Germinal center (tissue), 1 donor: ENCODE measurements around the gene SCP2.

ENCODE experiments used
- DNase-seq: peaks from one replicate; pipeline ENCODE4 v3.0.0; 2012; ENCODE audit warnings: mixed read lengths, low spot score

Gene SCP2, protein sequence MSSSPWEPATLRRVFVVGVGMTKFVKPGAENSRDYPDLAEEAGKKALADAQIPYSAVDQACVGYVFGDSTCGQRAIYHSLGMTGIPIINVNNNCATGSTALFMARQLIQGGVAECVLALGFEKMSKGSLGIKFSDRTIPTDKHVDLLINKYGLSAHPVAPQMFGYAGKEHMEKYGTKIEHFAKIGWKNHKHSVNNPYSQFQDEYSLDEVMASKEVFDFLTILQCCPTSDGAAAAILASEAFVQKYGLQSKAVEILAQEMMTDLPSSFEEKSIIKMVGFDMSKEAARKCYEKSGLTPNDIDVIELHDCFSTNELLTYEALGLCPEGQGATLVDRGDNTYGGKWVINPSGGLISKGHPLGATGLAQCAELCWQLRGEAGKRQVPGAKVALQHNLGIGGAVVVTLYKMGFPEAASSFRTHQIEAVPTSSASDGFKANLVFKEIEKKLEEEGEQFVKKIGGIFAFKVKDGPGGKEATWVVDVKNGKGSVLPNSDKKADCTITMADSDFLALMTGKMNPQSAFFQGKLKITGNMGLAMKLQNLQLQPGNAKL

DNA sequence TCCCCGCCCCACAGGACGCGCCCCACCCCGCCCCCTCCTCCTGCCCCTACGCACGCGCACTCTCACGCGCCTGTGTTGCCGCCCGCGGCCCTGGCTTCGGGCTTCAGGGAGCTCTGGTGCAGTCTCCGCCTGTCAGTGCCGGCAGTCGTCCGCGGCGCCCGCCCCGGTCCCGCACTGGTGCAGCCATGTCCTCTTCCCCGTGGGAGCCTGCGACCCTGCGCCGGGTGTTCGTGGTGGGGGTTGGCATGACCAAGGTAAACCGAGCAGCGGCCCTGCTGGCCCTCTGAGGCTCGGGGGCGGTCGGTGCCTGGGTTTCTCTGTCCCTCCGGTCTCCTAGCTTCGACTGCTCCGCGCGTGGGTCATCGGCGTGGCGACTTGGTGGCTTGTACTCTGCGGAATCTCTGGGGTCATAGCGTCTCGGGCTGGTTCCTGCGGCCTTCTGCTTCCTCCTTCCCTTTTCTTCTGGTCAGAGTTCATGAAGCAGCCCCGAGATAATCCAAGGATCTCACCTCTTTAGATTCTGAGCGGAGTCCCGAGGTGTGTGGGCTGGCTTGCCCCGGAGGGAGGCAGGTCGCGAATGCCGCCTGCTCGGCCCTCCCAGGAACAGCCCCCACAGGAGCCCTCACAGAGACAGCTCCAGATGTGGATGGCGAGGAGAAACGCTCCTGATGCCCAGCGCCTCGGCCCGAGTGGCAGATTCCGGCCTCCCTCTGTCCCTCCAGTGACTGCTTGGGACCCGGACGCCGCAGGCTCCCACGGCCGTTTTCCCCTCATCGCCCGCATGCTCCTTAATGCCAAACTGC, at the start of gene SCP2:
SCP2 (plus strand) TSS at position 65 of the 803 bp plus-strand sequence; CDS start at position 186, 121 bp downstream.
- DNase-seq = peak; percentile 88

DNA sequence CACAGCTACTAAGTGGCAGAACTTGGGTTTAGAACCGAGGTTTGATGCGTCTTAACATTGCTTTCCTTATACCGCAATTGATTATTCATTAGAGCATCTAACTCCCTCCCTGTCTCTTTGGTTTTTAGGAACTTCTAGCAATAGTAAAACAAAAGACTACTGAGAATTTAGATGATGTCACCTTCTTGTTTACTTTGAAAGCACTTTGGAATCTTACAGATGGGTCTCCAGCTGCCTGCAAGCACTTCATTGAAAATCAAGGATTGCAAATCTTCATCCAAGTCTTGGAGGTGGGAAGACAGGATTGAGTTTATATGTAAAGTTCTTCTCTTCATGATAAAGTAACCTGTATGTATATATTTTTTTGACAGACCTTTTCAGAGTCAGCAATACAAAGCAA, 49.5 kb upstream of the SCP2 start:
- no peak for DNase-seq

DNA sequence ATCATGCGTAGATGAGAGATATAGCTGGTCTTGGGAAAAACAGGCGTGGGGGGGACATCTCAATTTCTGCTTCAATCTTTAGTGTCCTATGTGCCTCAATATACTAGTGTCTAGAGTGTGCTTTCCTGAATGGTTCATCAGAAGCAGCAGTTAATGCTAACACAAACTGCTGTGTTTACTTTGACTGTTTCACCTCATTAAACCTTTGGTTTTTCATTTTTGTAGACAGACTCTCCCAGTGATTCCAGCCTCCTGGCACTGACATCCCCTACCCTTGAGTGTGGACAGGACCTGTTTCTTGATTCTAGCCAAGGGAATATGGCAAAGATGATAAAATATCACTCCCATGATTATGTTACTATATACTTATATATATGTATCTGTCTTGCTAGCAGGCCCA, 46.9 kb upstream of the SCP2 start:
- DNase-seq = no peak

DNA sequence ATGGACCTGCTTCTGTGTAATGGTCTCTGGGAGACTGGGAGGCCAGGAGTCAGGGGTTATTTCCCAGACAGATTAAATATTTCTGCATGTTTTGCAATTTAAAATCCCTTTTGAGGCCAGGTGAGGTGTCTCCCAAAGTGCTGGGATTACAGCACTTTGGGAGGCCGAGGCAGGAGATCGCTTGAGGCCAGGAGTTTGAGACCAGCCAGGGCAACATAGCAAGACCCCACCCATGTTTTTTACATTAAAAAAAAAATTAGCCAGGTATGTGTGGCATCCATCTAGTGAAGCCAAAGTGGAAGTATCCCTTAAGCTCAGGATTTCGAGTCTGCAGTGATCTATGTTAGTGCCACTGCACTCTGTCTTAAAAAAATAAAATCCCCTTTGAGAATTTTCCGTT, 39.6 kb upstream of the SCP2 start:
- DNase-seq = no peak

DNA sequence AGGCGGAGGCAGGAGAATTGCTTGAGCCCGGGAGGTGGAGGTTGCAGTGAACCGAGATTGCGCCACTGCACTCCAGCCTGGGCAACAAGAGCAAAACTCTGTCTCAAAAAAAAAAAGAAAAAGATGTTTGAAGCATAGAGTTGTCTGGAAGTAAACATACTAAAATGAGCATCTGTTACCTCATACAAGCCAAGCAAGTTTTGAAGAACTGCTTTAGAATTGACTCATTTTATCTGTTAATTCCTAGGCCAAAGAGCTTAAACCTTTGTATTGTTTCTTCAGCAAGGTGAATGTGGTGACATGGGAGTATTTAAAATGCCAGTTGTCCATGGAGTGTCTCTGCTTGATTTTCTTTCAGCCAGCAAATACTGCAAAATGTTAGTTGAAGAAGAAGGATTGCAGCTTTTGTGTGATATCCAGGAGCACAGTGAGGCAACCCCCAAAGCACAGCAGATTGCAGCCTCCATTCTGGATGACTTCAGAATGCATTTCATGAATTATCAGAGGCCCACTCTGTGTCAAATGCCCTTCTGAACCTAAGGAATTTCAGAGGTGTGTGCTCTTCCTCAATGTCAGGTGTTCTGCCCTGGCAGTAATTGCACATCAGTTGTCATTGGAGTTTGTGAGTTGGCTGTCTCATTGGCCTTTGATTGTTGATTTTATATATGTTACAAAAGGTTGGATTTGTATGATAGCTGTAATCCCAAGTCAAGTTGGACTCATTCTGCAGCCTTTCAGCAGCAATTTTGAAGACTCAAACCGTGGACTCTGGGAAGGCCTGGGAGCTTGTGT, 34.5 kb upstream of the SCP2 start:
- no peak for DNase-seq

DNA sequence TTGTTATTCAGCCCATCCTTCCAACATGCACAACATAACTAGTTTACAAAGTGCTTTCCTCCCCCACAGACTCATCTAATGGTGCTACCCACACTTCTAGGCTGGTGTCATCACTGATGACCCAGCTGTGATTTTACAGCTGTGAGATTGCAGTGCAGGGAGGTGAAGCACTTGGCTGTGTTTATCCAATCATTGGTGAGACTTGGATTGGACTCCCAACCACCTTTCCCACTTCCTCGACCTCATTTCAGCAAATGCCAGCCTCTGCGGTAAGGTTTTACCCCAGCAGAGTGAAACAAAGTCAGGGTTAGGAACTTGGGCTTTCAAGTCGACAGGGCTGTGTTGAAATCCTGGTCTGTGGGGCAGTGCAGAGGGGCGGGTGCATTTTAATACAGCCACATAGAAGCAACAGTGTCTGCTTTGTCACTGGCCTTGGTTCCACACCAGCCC, 27.6 kb upstream of the SCP2 start:
- no peak for DNase-seq

DNA sequence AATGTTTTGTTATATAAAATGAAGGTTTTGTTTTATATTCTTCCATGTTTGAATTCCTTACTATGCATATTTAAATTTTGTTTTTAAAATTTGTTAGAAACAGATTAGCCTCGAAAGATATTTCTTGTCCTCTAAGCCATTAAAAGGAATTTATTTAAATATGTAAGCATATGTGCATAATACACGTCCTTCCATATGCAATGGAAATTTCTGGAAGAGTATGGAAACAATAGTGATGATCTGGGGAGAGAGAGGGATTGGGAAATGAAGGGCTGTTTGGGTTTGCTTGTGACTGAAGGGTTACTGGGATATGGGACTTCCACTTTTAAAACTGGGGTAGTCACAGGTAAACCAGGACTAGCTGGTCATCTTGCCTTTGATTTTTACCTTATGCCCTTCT, 26.7 kb upstream of the SCP2 start:
- DNase-seq = no peak

DNA sequence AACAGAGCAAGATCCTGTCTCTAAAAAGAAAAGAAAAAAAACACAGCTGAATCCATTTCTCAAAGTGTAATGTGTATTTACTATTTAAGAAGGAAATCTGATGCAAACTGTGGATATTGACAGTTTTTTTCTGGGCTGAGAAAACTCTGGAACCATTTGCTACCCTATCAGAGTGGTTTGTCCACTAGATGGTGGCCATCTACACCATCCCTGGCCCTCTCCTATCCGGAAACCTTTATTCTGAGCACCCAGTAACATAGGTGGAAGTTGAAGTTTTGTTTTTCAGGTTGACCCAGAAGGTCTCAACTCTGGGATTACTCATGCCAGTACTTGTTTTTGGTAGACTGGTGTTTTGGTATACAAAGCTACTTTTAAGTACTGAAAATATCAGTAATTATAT, 25.7 kb upstream of the SCP2 start:
- no peak for DNase-seq

DNA sequence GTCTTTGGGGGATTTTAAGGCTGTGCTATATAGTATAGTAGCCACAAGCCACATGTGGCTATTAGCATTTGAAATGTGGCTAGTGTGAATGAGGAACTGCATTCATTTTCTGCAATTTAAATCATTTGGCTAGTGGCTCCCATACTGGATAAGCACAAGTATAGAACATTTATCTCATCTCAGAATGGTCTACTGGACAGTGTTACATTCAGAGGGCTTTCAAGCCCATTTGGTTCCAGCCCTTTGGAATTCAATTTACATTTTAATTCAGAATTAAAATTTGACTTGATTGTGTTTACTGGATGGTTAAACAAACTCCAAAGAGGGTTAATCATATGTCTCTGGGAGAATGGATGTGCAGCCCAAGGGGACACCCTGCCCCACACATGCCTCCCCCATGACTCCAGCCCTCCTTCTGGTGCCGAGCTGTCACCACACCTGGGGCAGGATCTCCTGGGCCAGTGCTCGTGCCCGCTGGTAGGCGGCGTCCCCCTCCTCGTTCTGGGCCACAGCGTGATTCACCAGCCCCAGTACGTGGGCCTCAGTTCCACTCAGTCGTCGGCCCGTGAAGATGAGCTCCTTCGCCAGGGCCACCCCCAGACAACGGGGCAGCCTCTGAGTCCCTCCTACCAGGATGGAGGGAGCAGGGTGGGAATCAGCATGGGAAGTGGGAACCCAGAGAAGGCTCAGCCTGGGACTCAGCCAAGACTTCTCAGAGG, 22.7 kb upstream of the SCP2 start:
- DNase-seq = no peak

DNA sequence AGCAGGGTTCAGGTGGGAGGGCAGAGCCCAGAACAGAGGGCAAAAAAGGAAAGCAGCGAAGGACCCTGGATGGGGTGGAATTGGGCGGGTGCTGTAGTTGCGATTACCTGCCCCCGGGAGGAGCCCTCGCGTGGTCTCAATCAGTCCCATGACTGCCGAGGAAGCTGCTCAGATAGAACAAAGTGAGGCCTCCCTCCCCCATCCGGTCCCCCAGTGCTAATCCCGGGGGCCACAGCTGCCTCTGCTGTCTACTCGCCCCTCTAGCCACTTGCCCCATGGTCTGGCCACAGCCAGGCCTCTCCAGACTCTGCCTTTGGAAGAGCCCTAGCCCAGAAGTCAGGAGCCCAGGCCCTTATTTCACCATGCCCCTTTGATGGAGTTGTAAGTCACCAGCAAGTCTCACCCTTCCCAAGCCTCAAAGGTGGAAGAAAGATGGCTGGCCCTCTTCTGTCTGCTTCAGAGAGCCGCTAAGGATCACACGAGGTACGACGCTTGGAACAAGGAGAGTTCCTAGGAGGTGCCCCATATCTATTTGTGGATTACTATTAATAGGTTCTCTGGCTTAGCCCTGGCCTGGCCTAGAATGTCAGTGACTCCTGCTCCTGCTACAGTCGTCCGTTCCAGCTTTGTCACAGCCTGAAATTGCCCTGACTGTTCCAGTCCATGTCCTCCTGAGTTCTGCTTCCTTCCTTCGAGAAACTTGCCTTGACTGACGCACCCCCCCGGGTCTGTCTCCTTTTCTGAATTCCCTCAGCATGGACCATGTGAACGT, 22.0 kb upstream of the SCP2 start:
- peak; percentile 77 for DNase-seq

DNA sequence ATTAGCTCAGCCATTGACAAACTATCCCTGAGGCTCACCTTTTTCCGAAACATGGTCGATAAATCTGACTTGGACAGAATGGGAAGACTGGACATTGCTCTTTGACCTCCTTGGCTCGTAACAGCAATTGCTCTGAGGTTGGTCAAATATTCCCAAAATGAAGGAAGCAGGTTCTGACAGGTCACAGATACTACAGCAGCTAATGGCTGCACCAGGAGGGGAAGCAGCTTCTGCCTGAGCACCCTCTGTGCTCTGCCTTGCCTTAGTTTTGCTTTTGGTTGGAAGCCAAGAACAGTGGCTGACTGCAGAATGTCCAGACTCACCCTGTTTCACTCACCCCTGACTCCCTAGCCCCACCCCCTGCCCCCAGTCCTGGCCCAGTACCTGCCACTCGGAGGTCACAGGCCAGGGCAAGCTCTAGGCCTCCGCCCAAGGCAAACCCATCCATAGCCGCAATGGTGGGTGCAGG, 20.9 kb upstream of the SCP2 start:
- DNase-seq = no peak

DNA sequence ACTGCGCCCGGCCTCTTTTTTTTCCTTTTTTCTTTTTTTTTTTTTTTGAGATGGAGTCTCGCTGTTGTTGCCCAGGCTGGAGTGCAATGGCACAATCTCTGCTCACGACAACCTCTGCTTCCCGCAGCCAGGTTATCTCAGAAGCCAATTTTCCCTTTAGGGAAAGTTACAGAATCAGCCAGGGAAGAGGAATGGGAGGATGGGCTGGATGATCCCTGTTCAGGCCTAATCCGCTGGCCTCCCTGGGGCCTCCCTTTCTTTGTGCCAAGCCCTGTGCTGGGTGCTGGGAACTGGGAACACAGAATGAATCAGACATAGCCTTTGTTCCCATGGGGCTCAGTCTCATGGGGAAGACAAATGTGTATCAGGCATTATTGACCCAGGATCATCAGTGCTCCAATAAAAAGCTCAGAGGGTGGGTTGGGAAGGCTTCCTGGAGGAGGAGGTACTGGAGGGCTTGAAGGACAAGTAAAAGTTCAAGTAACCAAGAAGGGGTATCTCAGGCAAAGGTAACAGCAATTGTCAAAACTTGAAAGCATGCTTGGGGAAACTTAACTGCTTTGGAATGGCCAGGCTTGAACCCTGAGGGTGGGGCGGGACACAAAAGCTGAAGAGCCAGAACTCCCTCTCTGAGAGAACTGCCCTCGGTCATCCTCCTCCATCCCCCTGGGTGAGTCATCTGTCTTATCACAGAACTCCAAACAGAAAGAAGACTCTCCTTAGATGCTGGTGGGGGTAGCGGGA, 19.8 kb upstream of the SCP2 start:
- no peak for DNase-seq

DNA sequence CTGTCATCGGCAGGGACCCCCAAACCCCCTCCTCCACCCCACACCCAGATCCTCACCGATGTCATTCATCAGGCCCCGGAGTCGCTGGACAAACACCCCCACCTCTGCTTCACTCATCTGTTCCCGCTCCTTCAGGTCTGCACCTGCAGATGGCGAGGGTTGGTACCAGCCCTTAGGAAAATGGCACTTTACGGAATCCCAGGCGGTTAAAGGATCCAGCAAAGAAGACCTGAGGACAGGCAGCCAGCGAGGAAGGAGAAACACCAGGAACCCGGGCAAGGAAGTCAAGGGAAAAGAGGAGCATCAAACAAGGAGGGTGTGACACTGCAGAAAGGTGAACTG, 19.3 kb upstream of the SCP2 start:
- no peak for DNase-seq

DNA sequence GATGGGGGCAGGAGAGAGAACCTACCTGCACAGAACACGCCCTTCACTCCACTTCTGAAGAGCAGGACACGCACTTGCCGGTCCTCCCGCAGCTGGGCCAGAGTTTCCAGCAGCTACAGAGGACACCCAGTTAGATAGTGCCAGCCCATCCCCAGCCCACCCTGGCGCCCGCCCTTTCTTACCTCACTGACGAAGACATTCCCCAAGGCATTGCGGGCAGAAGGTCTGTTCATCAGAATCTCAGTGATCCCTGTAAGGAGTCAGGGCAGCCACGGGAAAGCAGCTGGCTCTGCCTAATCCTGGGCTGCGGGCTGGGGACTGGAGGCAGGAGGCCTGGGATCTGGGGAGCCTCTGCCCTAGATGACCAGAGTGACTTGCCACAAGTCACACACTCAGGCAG, 15.5 kb upstream of the SCP2 start:
- no peak for DNase-seq

DNA sequence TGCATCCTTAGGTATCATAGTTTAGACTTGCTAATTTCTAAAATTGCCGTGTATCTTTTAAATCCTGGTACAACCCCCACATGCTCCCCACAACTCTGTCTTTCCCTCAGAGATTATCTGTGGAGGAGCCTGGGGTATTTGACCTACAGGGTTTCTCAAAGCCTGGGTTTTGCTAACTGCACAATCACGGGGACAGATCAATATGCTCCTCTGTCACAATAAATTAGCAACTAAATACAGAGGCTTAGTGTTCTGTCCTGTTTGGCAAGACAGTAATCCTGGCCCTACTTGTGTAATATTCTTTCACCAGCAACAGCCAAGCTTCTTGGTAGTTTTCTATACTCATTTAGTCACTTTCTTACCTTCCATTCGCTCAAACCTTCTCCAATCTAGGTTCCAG, 14.1 kb upstream of the SCP2 start:
- DNase-seq = no peak

DNA sequence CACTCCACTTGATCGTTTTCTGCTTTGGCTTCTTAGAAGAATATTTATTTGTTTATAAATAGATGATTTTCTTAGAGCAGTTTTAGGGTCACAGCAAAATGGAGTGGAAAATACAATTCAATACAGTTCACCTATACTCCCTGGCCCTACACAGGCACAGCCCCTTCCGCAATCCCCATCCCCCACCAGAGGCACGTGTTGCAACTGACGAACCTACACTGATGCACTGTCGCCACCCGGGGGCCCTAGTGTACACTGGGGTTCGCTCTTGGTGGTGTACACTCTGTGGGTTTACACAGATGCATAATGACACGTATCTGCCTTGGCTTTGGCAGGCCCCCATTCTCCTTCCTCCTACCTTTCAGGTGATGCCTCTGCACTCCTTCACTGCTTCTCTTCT, 13.5 kb upstream of the SCP2 start:
- DNase-seq = no peak

DNA sequence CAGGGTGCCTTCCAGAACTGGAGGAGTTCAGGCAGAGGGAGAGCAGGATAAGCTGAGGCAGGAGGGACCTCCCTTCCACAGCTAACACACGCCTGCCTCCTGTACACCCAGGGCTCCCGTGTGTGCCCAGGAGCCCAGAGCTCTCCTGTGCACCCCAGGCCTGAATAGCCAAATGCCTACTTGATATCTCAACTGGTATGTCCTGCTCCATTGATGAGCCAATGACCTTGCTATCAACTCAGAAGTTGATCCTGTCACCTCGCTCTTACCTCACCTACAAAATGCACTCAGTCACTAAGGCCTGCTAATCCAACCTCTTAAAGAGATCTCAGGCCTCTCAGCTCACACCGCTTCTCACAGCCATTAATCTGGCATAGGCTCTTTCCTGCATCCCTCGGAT, 12.6 kb upstream of the SCP2 start:
- no peak for DNase-seq

DNA sequence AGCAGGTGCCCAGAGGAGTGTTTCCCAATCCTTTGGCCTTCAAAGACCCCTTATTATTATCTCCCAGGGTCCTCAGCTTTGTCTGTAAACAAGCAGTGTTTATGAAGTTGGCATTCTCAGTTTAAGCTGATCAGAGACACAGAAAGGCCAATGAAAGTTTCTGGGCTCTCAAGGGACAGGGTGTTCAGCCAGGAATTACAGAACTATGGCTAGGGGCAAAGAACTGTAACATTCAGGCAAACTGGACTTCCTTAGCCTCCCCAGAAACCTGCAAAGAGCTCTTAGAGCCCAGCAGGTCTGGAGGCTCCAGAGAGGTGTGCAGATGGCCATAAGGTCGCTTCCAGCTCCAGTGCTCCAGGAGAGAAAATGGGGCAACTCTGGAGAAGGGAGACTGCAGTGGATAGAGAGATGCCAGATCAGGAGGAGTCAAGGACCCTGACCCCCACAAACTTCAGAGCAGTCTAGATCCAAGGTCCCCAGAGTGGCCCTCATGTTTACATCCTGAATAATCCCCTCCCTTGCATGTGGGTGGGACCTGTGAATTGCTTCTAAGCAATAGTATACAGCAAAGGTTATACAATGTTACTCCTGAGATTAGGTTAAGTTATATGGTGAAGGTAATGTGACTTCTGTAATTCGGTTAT, 11.7 kb upstream of the SCP2 start:
- no peak for DNase-seq

DNA sequence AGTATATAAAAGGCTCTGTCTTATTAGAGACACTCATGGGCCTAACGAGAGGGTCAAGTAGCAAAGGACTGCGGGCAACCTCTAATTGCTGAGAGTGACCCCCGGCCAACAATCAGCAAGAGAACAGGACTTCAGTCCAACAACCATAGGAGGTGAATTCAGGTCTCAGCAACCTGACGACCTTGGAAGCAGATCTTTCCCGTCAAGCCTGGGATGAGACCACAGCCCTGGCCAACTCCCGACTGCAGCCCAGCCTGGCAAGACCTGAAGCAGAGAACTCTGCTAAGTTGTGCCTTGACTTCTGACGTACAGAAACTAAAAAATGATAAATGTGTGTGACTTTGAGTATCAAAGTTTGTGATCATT, 11.2 kb upstream of the SCP2 start:
- DNase-seq = no peak
